ENCODE measurements around the gene MRPL10. TPM values are rescaled to one million over a fixed set of nuclear protein-coding genes. Genes with fewer than 3 reads are reported as not detected.

MRPL10 gene
- total RNA-seq, 4 donors from 2014 or later, result 14.7 to 44.1 (median 27.7) TPM

- intact Hi-C loops (cut with DNase I; ENCODE audit: low total_unique reads), result no loop called here
- no peaks in the 10 kb centered on the region for H3K36me3 ChIP-seq
Observed at GRCh38 chr17:47808830-47809480, 22.4 kb downstream of the MRPL10 start.

GRCh38 chr17:47808036-47808829 lies 23.1 kb downstream of the MRPL10 start:
- H3K4me1 ChIP-seq, result no peaks in the 10 kb centered on the region
- no peaks in the 10 kb centered on the region for H3K9me3 ChIP-seq
- TF ChIP-seq CTCF (IDR thresholded peaks at IDR 0.05) (no peak), POLR2A (IDR thresholded peaks at IDR 0.05) (no peak)
- intact Hi-C loops (cut with DNase I; ENCODE audit: low total_unique reads), result no loop called here
- DNase-seq, result no peak
- no peaks in the 10 kb centered on the region for H3K36me3 ChIP-seq
- H3K27ac ChIP-seq, result no peak overlapping the region
- H3K4me3 ChIP-seq, result no peak overlapping the region
- no peaks in the 10 kb centered on the region for H3K27me3 ChIP-seq

More at GRCh38 chr17:47808830-47809480, 22.4 kb downstream of the MRPL10 start:
- Histone ChIP-seq H3K4me1 (no peaks in the 10 kb centered on the region), H3K9me3 (no peaks in the 10 kb centered on the region), H3K27me3 (no peaks in the 10 kb centered on the region), H3K4me3 (no peak overlapping the region), H3K27ac (no peak overlapping the region)
- TF ChIP-seq POLR2A (IDR thresholded peaks at IDR 0.05) (no peak), CTCF (IDR thresholded peaks at IDR 0.05) (no peak)
- no peak for DNase-seq

- H3K9me3 ChIP-seq, result no peaks in the 10 kb centered on the region
- H3K27ac ChIP-seq, result no peak overlapping the region
- H3K4me1 ChIP-seq, result no peaks in the 10 kb centered on the region
- no peaks in the 10 kb centered on the region for H3K27me3 ChIP-seq
- TF ChIP-seq CTCF (IDR thresholded peaks at IDR 0.05) (no peak), POLR2A (IDR thresholded peaks at IDR 0.05) (no peak)
- no peak overlapping the region for H3K4me3 ChIP-seq
- DNase-seq, result no peak
- intact Hi-C loops (cut with DNase I; ENCODE audit: low total_unique reads), result no loop called here
- no peaks in the 10 kb centered on the region for H3K36me3 ChIP-seq
Observed at GRCh38 chr17:47807421-47807820, 23.9 kb downstream of the MRPL10 start.

- intact Hi-C loops (cut with DNase I; ENCODE audit: low total_unique reads), result no loop called here
- no peaks in the 10 kb centered on the region for H3K36me3 ChIP-seq
- no peak for DNase-seq
- no peaks in the 10 kb centered on the region for H3K9me3 ChIP-seq
- H3K4me3 ChIP-seq, result no peak overlapping the region
- no peaks in the 10 kb centered on the region for H3K27me3 ChIP-seq
- H3K27ac ChIP-seq, result no peak overlapping the region
- no peaks in the 10 kb centered on the region for H3K4me1 ChIP-seq
- TF ChIP-seq POLR2A (IDR thresholded peaks at IDR 0.05), result no peak
- no peak for TF ChIP-seq CTCF (IDR thresholded peaks at IDR 0.05)
Observed at GRCh38 chr17:47806913-47807255, 24.5 kb downstream of the MRPL10 start.
